Myocyte (in vitro differentiated cells): ENCODE data around the gene SACM1L. TPM values are rescaled to one million over a fixed set of nuclear protein-coding genes. Genes with fewer than 3 reads are reported as not detected.
"Not testable (repeated sequence)": the region's sequence is repeated elsewhere in the genome, so short reads cannot be mapped to it uniquely, and the experiment has no call there.

ENCODE experiments used
- DNase-seq: peaks from one replicate; pipeline ENCODE4 v3.0.0-alpha.2; 2012; ENCODE audit warnings: low read depth
- total RNA-seq: library from RNA; depleted of rRNA; stranded (reverse); fragments of >200 nt; gene quantifications from 2 replicates; pipeline ENCODE4 v1.2.3, GENCODE V29; 2014

Gene SACM1L
- total RNA-seq, 1 donor from 2014 or later: 18.0 TPM

- peak; percentile 81 for DNase-seq
Observed at GRCh38 chr3:45666757-45667431, 22.3 kb upstream of the SACM1L start.

GRCh38 chr3:45667569-45667934 is 21.6 kb upstream of the SACM1L start:
- no peak for DNase-seq

GRCh38 chr3:45670436-45670835 is 18.8 kb upstream of the SACM1L start:
- DNase-seq: no peak

GRCh38 chr3:45670991-45671390 is 18.2 kb upstream of the SACM1L start:
- no peak for DNase-seq

- no peak for DNase-seq
Observed at GRCh38 chr3:45673273-45673672, 15.9 kb upstream of the SACM1L start.

GRCh38 chr3:45676325-45677032 is 12.7 kb upstream of the SACM1L start:
- DNase-seq: peak; percentile 50

- DNase-seq: peak; percentile 37
Observed at GRCh38 chr3:45677033-45677446, 12.2 kb upstream of the SACM1L start.

- DNase-seq: no peak
Observed at GRCh38 chr3:45677841-45678240, 11.4 kb upstream of the SACM1L start.

GRCh38 chr3:45679805-45680204 is 9.4 kb upstream of the SACM1L start:
- no peak for DNase-seq

- DNase-seq: no peak
Observed at GRCh38 chr3:45681221-45681620, 8.0 kb upstream of the SACM1L start.

GRCh38 chr3:45681846-45682245 is 7.3 kb upstream of the SACM1L start:
- no peak for DNase-seq

GRCh38 chr3:45682311-45682710 is 6.9 kb upstream of the SACM1L start:
- peak; percentile 38 for DNase-seq

- DNase-seq: no peak
Observed at GRCh38 chr3:45682786-45683185, 6.4 kb upstream of the SACM1L start.

GRCh38 chr3:45683417-45684326 is 5.5 kb upstream of the SACM1L start:
- no peak for DNase-seq

- DNase-seq: no peak
Observed at GRCh38 chr3:45684327-45684892, 4.8 kb upstream of the SACM1L start.

GRCh38 chr3:45685722-45686121 is 3.5 kb upstream of the SACM1L start:
- not testable (repeated sequence) for DNase-seq

- DNase-seq: no peak
Observed at GRCh38 chr3:45686850-45687249, 2.3 kb upstream of the SACM1L start.

- DNase-seq: no peak
Observed at GRCh38 chr3:45687828-45688193, 1.4 kb upstream of the SACM1L start.

- DNase-seq: peak; percentile 36
Observed at GRCh38 chr3:45688194-45688881, 858 bp upstream of the SACM1L start.

- DNase-seq: no peak
Observed at GRCh38 chr3:45689787-45690145, 570 bp downstream of the SACM1L start.
